Measurements from ENCODE around the gene GYPC.

Gene GYPC

GRCh38 chr2:126736133-126736874 lies 80.3 kb downstream of the GYPC start:
- DNase-seq = no peak

DNA sequence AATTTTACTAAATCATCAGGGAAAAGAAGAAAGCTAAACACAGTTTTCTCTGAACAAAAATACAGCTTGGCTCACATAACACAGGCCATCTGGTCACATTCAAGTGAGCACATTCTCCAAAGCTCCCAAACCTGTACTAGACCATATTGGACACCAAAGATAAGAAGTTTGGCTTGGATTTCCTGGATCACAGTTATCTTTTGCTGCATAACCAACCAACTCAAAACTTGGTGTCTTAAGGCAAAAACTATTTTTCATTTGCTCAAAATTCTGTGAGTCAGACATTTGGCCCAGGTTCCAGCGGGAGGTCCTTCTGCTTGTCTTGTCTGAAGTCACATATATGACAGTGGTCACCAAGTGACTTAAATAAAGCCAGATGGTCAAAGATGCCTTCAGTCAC lies 83.2 kb downstream of the GYPC start:
- DNase-seq = no peak

DNA sequence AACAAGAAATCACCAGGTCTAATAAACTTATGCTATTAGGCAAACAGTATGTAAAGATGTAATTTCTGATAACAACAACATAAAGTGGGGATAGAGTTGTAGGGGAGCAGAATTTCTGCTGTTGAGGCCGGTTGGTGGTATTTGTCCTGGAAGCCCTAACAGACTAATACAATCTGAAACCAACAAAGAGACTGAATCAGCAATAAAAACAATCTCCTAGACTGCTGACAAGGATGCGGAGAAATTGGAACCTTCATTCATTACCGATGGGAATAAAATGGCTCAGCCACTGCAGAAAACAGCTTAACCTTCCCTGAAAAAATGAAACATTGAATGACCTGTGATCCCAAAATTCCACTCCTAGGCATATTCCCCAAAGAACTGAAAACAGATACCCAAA lies 88.7 kb downstream of the GYPC start:
- no peak for DNase-seq

All from CD4-positive, alpha-beta T cell treated with Interleukin-17A for 4 hours (primary cell).